SK-N-MC (cell line): Measurements from ENCODE around the gene CHMP4A.

Experiments
- DNase-seq: peaks from one replicate; pipeline ENCODE4 v3.0.0-alpha.2; 2011; ENCODE audit warnings: low read depth, low spot score
- H3K27ac ChIP-seq: fragments of 200-600 bp; sonication (generic); 2 replicates; pipeline ENCODE4 v1.5.1; 2016; ENCODE audit warnings: mixed run types
- H3K36me3 ChIP-seq: fragments of 200-600 bp; sonication (generic); 2 replicates; pipeline ENCODE4 v1.6.1; 2017; ENCODE audit warnings: antibody characterized with exemption, low read length, mixed read lengths; ENCODE audit not compliant: insufficient read depth
- H3K4me3 ChIP-seq: fragments of 200-600 bp; sonication (generic); 2 replicates; pipeline ENCODE4 v1.5.1; 2016
- H3K9ac ChIP-seq: fragments of 200-600 bp; sonication (generic); 2 replicates; pipeline ENCODE4 v1.8.0; 2017; ENCODE audit warnings: mixed run types, mixed read lengths; ENCODE audit not compliant: insufficient read length
- H3K9me3 ChIP-seq: fragments of 200-600 bp; sonication (generic); 2 replicates; pipeline ENCODE4 v1.6.1; 2017; ENCODE audit warnings: low read depth, mild to moderate bottlenecking, antibody characterized with exemption, low read length, moderate library complexity, mixed read lengths
- EZH2 ChIP-seq: fragments of 200-600 bp; sonication (generic); IDR thresholded peaks from one replicate; pipeline ENCODE4 v1.6.1; 2017; ENCODE audit warnings: antibody characterized with exemption
- FOXP2 ChIP-seq: optimal IDR thresholded peaks from 2 replicates; pipeline ENCODE3; 2011; ENCODE audit warnings: mild to moderate bottlenecking, moderate library complexity; ENCODE audit not compliant: insufficient read depth; ENCODE audit errors: extremely low read length, control extremely low read depth
- POLR2AphosphoS5 ChIP-seq: IDR thresholded peaks from 2 replicates; pipeline ENCODE4 v1.6.1; 2012; ENCODE audit warnings: mild to moderate bottlenecking, low read depth, low read length, borderline replicate concordance

The CHMP4A gene

DNA sequence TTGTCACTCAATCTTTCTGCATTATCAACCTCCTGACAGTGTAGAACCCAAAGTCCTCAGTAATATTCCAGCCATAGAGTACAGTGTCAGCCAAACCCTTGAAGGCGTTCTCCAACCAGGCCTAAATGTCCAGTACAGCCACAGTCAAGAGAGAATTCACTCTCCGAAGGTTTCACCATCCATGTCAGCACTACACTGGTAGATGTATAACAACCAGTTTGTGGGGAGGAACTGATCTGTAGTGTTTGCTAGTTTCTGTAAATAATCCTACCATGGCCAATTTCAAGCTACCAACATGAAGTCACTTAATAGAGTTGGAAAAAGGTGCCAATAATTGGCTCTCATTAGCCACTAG, 3.0 kb upstream of the CHMP4A start:
- H3K9me3 ChIP-seq, result no peaks in the 10 kb centered on the region

GRCh38 chr14:24215495-24216344, 2.4 kb upstream of the CHMP4A start, which contains the start of gene MDP1:
Gene MDP1 (minus strand): TSS chr14:24216066. CDS start chr14:24215955, 111 bp downstream.
- peak; percentile 94 for TF ChIP-seq FOXP2
- TF ChIP-seq POLR2AphosphoS5, result peak; percentile 93
- TF ChIP-seq EZH2, result no peak
- no peak for DNase-seq
- Histone ChIP-seq H3K9ac (peak within 1 kb of the TSS; percentile 86), H3K4me3 (peak within 1 kb of the TSS; percentile 97), H3K27ac (peak within 1 kb of the TSS; percentile 60; the same call in 1 of the 2 replicates), H3K9me3 (no peaks in the 10 kb centered on the region), H3K36me3 (peaks cover 12% of the 10 kb centered on the region; the same call in 1 of the 2 replicates)

More for the DNA sequence above, 3.0 kb upstream of the CHMP4A start:
- Histone ChIP-seq H3K4me3 (peak overlapping the region; percentile 97), H3K36me3 (peaks cover 9% of the 10 kb centered on the region; the same call in 1 of the 2 replicates), H3K27ac (no peak overlapping the region), H3K9ac (no peak overlapping the region)
- no peak for TF ChIP-seq POLR2AphosphoS5
- no peak for TF ChIP-seq FOXP2
- TF ChIP-seq EZH2, result no peak
- no peak for DNase-seq

DNA sequence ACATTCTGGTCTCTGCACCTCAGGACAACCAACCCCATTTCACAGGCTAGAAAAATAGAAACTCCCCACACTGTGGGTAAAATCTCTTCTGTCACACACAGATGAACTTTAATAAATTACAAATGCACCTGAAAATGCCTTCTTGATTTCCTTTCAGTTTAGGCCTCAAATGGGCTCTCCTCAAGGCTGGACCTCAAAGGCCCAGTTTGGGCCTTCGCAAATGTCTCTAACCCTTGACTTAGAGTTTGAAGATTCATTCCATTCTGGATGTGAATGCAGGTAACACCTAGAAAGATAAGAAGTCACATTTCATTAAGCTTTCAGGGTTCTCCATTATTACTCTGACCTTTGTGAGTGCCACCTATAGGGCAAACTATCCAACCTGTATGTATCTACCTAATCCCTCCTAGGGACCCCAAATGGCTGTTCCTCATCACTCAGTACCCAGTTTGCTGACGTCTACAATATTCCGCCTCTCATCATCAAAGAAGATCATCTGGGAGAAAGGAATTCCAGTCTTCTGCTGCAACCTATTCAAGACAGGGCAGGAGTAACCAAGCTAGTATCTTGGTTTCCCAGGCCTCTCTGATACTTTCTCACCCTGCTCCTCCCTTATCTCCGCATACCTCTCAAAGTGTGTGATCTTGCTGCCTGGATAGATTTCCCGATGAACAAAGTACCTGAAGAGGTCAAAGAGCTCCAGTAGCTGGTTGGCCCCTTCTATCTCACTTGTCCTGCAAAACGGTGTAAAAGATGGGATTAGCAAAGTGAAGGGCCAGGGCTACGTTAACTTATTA, 776 bp upstream of the CHMP4A start:
- H3K36me3 ChIP-seq, result peaks cover 27% of the 10 kb centered on the region; the same call in 1 of the 2 replicates
- DNase-seq, result no peak
- no peaks in the 10 kb centered on the region for H3K9me3 ChIP-seq
- peak overlapping the region; percentile 75 for H3K9ac ChIP-seq
- peak overlapping the region; percentile 92 for H3K4me3 ChIP-seq
- H3K27ac ChIP-seq, result peak overlapping the region; percentile 94
- no peak for TF ChIP-seq FOXP2
- no peak for TF ChIP-seq EZH2
- TF ChIP-seq POLR2AphosphoS5, result no peak

- Histone ChIP-seq H3K36me3 (peaks cover 34% of the 10 kb centered on the region; the same call in 1 of the 2 replicates), H3K4me3 (no peak overlapping the region), H3K27ac (no peak overlapping the region), H3K9me3 (no peaks in the 10 kb centered on the region), H3K9ac (no peak overlapping the region)
- TF ChIP-seq POLR2AphosphoS5 (no peak), FOXP2 (no peak), EZH2 (no peak)
- DNase-seq, result no peak
Observed at GRCh38 chr14:24211311-24211710, 2.0 kb downstream of the CHMP4A start.

GRCh38 chr14:24207625-24208024, 5.7 kb downstream of the CHMP4A start:
- no peak for DNase-seq
- H3K36me3 ChIP-seq, result peaks cover 44% of the 10 kb centered on the region; the same call in 1 of the 2 replicates
- H3K27ac ChIP-seq, result no peak overlapping the region
- no peaks in the 10 kb centered on the region for H3K9me3 ChIP-seq
- TF ChIP-seq FOXP2, result no peak
- no peak for TF ChIP-seq EZH2
- TF ChIP-seq POLR2AphosphoS5, result no peak
- no peak overlapping the region for H3K9ac ChIP-seq
- H3K4me3 ChIP-seq, result no peak overlapping the region

GRCh38 chr14:24207104-24207551, 6.2 kb downstream of the CHMP4A start:
- Histone ChIP-seq H3K9ac (no peak overlapping the region), H3K9me3 (no peaks in the 10 kb centered on the region), H3K4me3 (no peak overlapping the region), H3K36me3 (peaks cover 44% of the 10 kb centered on the region; the same call in 1 of the 2 replicates), H3K27ac (no peak overlapping the region)
- TF ChIP-seq EZH2 (no peak), FOXP2 (no peak), POLR2AphosphoS5 (no peak)
- DNase-seq, result no peak

- DNase-seq, result no peak
- H3K36me3 ChIP-seq, result peaks cover 43% of the 10 kb centered on the region; the same call in 1 of the 2 replicates
Observed at GRCh38 chr14:24206260-24207103, 6.8 kb downstream of the CHMP4A start.

More at GRCh38 chr14:24206260-24207103, 6.8 kb downstream of the CHMP4A start:
- H3K9me3 ChIP-seq, result no peaks in the 10 kb centered on the region
- H3K27ac ChIP-seq, result no peak overlapping the region
- H3K9ac ChIP-seq, result no peak overlapping the region
- H3K4me3 ChIP-seq, result no peak overlapping the region
- TF ChIP-seq POLR2AphosphoS5, result no peak
- TF ChIP-seq FOXP2, result no peak
- no peak for TF ChIP-seq EZH2
